SU-DHL-6 (cell line): ENCODE data around the gene COL26A1.

ENCODE experiments used
- H2AFZ ChIP-seq: fragments of 200-600 bp; sonication (generic); 2 replicates; pipeline ENCODE4 v1.6.1; 2014; ENCODE audit warnings: low read depth, mild to moderate bottlenecking, moderate library complexity, mixed read lengths, antibody characterized with exemption, low read length; ENCODE audit not compliant: severe bottlenecking
- H3F3A ChIP-seq: fragments of 200-600 bp; shearing (Covaris generic); 2 replicates; pipeline ENCODE4 v1.6.0; 2016; ENCODE audit warnings: antibody characterized with exemption, mild to moderate bottlenecking; ENCODE audit not compliant: insufficient read depth
- H3K27ac ChIP-seq: fragments of 200-600 bp; sonication (generic); 2 replicates; pipeline ENCODE4 v1.5.1; 2016; ENCODE audit warnings: low read depth, mild to moderate bottlenecking, low read length, moderate library complexity, mixed read lengths
- H3K27me3 ChIP-seq: fragments of 200-600 bp; sonication (generic), shearing (Covaris generic); 2 replicates; pipeline ENCODE4 v1.6.0; 2014; ENCODE audit warnings: mild to moderate bottlenecking, low read length
- H3K36me3 ChIP-seq: fragments of 200-600 bp; sonication (generic); 2 replicates; pipeline ENCODE4 v1.6.1; 2014; ENCODE audit warnings: mild to moderate bottlenecking, low read length, mixed read lengths
- H3K4me2 ChIP-seq: fragments of 300-600, 200-600 bp; shearing (Covaris generic), sonication (generic); 2 replicates; pipeline ENCODE4 v1.6.0; 2014; ENCODE audit warnings: low read length, low read depth, mild to moderate bottlenecking; ENCODE audit not compliant: poor library complexity, severe bottlenecking
- H3K4me3 ChIP-seq: fragments of 200-600 bp; sonication (generic); 2 replicates; pipeline ENCODE4 v1.5.1; 2014; ENCODE audit warnings: antibody characterized with exemption, low read length, mild to moderate bottlenecking, mixed read lengths; ENCODE audit not compliant: insufficient read depth, poor library complexity, severe bottlenecking
- H3K79me2 ChIP-seq: fragments of 200-600 bp; sonication (generic); 2 replicates; pipeline ENCODE4 v1.6.1; 2014; ENCODE audit warnings: mild to moderate bottlenecking, low read length, moderate library complexity; ENCODE audit not compliant: insufficient read depth
- H3K9ac ChIP-seq: fragments of 200-600 bp; sonication (generic); 2 replicates; pipeline ENCODE4 v1.7.0; 2014; ENCODE audit warnings: mild to moderate bottlenecking, low read length
- H3K9me2 ChIP-seq: fragments of 200-600 bp; sonication (generic); replicated peaks from 2 replicates; pipeline ENCODE4 v1.6.1; 2014; ENCODE audit warnings: low read length; ENCODE audit not compliant: insufficient read depth
- H3K9me3 ChIP-seq: fragments of 200-600 bp; sonication (generic); 2 replicates; pipeline ENCODE4 v1.6.1; 2014; ENCODE audit warnings: low read length, mixed read lengths; ENCODE audit not compliant: insufficient read depth
- H4K20me1 ChIP-seq: fragments of 200-600 bp; sonication (generic); 2 replicates; pipeline ENCODE4 v1.6.1; 2014; ENCODE audit warnings: low read depth, mild to moderate bottlenecking, antibody characterized with exemption, low read length, moderate library complexity, mixed read lengths
- EZH2phosphoT487 ChIP-seq: fragments of 200-600 bp; sonication (generic), shearing (Covaris generic); conservative IDR thresholded peaks from 2 replicates; pipeline ENCODE4 v1.6.1; 2018; ENCODE audit warnings: mild to moderate bottlenecking, antibody characterized with exemption, low read length, moderate library complexity, mixed read lengths
- TF ChIP-seq, protein P1 (sequence below): fragments of 200-600 bp; sonication (generic); IDR thresholded peaks from one replicate; pipeline ENCODE4 v1.5.1; 2017; ENCODE audit warnings: antibody characterized with exemption, mild to moderate bottlenecking, low read length, moderate library complexity; ENCODE audit not compliant: insufficient read depth, poor library complexity, severe bottlenecking

The COL26A1 gene

DNA sequence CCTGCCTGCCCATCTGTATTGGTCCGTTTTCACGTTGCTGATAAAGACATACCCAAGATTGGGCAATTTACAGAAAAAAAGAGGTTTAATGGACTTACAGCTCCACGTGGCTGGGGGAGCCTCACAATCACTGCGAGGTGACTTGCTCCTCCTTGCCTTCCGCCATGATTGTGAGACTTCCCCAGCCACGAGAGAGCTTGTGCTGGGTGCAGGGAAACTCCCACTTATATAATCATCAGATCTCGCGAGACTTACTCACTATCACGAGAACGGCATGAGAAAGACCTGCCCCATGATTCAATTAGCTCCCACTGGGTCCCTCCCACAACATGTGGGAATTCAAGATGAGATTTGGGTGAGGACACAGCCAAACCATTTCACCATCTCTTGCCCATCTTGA is 154.6 kb downstream of the COL26A1 start:
- H3K9me2 ChIP-seq, result no peaks in the 10 kb centered on the region
- no peaks in the 10 kb centered on the region for H3K79me2 ChIP-seq
- H3K4me2 ChIP-seq, result no peak overlapping the region
- no peak overlapping the region for H3K4me3 ChIP-seq
- H4K20me1 ChIP-seq, result no peaks in the 10 kb centered on the region
- no peak overlapping the region for H2AFZ ChIP-seq
- H3K9me3 ChIP-seq, result no peaks in the 10 kb centered on the region
- no peaks in the 10 kb centered on the region for H3K36me3 ChIP-seq
- H3F3A ChIP-seq, result no peaks in the 10 kb centered on the region
- no peak overlapping the region for H3K27ac ChIP-seq
- no peaks in the 10 kb centered on the region for H3K27me3 ChIP-seq
- TF ChIP-seq, protein P1, sequence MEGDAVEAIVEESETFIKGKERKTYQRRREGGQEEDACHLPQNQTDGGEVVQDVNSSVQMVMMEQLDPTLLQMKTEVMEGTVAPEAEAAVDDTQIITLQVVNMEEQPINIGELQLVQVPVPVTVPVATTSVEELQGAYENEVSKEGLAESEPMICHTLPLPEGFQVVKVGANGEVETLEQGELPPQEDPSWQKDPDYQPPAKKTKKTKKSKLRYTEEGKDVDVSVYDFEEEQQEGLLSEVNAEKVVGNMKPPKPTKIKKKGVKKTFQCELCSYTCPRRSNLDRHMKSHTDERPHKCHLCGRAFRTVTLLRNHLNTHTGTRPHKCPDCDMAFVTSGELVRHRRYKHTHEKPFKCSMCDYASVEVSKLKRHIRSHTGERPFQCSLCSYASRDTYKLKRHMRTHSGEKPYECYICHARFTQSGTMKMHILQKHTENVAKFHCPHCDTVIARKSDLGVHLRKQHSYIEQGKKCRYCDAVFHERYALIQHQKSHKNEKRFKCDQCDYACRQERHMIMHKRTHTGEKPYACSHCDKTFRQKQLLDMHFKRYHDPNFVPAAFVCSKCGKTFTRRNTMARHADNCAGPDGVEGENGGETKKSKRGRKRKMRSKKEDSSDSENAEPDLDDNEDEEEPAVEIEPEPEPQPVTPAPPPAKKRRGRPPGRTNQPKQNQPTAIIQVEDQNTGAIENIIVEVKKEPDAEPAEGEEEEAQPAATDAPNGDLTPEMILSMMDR, result no peak
- no peak for TF ChIP-seq EZH2phosphoT487
- no peak overlapping the region for H3K9ac ChIP-seq

DNA sequence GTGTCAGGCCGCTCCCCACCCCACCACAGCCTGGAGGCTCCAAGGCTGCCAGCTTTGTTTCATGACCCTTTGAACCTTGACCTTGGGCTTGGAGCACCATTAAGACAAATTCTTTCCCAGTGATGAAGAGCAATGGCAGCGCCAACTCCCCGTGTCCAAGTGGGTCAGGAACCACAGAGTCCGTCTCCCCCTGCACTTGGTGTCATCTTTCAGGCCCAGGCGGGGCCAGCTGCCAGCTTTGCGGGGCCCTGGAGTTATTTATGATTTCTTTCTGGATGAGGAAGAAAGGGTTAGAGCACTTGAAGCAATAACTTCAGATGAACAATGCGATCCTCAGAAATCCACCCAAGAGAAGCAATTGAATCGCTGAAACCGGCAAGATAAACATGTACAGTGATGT is 155.7 kb downstream of the COL26A1 start:
- H3K9me2 ChIP-seq, result no peaks in the 10 kb centered on the region
- H3K9me3 ChIP-seq, result no peaks in the 10 kb centered on the region
- no peaks in the 10 kb centered on the region for H3K36me3 ChIP-seq
- no peak overlapping the region for H3K27ac ChIP-seq
- no peak overlapping the region for H2AFZ ChIP-seq
- TF ChIP-seq EZH2phosphoT487, result no peak
- TF ChIP-seq, protein P1, result no peak
- H3K79me2 ChIP-seq, result no peaks in the 10 kb centered on the region
- no peak overlapping the region for H3K4me3 ChIP-seq
- H4K20me1 ChIP-seq, result no peaks in the 10 kb centered on the region
- H3K9ac ChIP-seq, result no peak overlapping the region
- H3K4me2 ChIP-seq, result no peak overlapping the region
- no peaks in the 10 kb centered on the region for H3K27me3 ChIP-seq
- H3F3A ChIP-seq, result no peaks in the 10 kb centered on the region

DNA sequence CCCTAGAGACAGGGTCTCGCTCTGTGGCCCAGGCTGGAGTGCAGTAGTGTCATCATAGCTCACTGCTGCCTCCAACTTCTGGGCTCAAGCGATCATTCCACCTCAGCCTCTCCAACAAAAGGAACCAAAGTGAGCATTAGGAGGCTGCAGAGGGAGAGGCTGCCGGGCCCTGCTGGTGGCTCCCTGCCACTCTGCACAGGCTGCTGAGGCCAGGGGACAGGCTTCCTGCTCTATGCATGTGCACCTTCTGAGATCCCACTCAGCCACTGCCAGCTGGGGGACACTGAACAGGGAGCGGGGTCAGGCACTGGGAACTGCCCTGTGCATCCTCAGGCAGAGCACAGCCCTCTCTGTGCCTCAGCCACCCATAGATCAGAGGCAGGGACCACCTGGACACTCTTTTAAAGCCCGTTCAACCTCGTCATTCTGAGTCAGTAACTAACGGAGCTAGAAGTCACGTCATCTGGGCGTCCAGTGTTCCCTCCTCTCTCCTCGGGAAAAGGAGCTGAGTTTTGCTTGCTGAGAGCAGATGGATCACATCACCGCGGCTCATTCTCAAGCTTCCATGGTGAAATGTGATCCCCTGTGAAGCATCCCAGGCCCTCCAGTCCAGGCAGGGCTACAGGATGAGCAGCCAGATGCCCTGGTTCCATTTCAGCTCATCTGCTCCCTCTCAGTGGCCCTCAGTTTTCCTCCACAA is 156.8 kb downstream of the COL26A1 start:
- TF ChIP-seq, protein P1, result no peak
- Histone ChIP-seq H4K20me1 (no peaks in the 10 kb centered on the region), H3K9me3 (no peaks in the 10 kb centered on the region), H2AFZ (no peak overlapping the region), H3F3A (no peaks in the 10 kb centered on the region), H3K9ac (no peak overlapping the region), H3K79me2 (no peaks in the 10 kb centered on the region), H3K4me2 (no peak overlapping the region), H3K27ac (no peak overlapping the region), H3K36me3 (no peaks in the 10 kb centered on the region), H3K9me2 (no peaks in the 10 kb centered on the region), H3K4me3 (no peak overlapping the region), H3K27me3 (no peaks in the 10 kb centered on the region)
